Activated CD8-positive, alpha-beta memory T cell treated with anti-CD3 and anti-CD28 coated beads, Interleukin-2, amount 50 U/mL, for 24 hours (primary cell): Measurements from ENCODE around the gene TLR6.
"Not testable (repeated sequence)": the region's sequence is repeated elsewhere in the genome, so short reads cannot be mapped to it uniquely, and the experiment has no call there.

Experiments used
- DNase-seq: peaks from one replicate; pipeline ENCODE4 v3.0.0-alpha.2; 2020; ENCODE audit errors: extremely low read depth

TLR6 gene

DNA sequence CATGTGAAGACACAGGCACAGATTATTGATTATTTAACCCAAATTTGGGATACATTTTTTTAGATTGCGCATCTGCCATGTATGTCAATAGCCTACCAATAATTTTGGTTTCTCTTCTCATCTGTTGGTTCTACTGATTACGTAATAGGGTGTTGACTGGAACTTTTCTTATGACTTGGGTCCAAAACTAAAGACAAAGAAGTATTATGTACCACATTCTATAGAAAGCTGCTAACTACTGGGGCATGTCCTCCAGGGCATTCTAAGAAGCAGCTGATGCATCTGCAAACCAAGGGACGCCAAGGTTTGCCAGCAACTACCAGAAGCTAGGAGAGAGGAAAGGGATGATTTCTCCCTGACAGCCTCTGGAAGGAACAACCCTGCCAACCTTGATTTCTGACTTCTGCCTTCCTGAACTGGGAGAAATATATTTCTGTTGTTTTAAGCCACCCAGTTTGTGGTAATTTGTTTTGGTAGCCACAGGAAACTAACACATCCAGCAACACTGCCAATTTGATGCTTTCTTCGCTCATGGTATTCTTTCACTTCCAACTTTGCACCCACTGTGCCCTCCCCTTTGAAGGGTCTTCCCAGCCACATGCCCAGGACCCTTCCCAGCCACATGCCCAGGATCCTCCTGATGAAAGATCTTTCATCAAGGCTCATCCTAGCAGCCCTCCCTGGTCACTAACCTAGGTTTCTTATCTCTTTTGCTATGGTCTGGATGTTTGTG is 36.1 kb downstream of the TLR6 start:
- no peak for DNase-seq

DNA sequence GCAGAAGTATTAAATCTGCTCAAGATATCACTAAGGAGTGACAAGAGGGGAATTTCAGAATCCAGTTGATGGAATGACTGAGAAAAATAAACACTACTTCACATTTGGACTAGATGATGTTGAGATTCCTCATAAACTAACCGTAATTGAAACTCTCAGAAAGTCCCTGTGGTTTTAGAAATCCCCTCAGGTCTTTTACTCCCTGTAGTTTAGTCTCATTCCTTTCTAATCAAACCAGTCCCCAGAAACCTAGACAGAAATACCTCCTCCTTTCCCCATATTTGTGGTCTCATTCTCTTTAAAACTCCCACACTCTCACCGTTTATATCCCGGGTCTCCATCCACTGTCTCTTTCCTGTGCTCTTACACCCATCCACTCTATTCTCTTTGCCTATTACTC is 37.0 kb downstream of the TLR6 start:
- DNase-seq: no peak

GRCh38 chr4:38818441-38818976 is 38.1 kb downstream of the TLR6 start:
- DNase-seq: no peak

DNA sequence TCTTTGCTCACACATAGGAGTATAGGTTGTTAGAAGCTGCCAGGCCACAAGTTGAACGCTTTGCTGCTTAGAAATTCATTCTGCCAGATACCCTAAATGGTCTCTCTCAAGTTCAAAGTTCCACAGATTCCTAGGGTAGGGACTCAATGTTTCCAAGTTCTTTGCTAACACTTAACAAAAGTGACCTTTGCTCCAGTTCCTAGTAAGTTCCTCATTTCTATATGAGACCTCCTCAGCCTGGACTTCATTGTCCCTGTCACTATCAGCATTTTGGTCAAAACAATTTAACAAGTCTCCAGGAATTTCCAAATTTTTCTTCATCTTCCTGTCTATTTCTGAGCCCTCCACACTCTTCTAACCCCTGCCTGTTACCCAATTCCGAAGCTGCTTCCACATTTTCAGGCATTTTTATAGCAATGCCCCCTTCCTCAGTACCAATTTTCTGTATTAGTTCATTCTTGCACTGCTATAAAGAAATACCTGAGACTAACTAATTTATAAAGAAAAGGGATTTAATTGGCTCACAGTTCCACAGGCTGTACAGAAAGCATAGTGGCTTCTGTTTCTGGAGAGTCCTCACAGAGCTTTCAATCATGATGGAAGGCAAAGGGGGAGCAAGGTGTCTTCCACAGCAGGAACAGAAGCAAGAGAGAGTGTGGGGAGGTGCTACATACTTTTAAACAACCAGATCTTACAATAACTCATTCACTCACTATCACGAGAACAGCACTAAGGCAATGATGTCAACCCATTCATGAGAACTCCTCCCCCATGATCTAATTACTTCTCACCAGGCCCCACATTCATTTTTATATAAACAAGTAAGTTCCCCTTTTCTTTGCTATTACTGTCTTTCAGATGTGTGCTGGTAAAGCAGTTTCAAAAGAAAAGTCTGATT is 40.5 kb downstream of the TLR6 start:
- DNase-seq: no peak

- no peak for DNase-seq
Observed at GRCh38 chr4:38814386-38814785, 42.2 kb downstream of the TLR6 start.

- DNase-seq: no peak
Observed at GRCh38 chr4:38811297-38811696, 45.3 kb downstream of the TLR6 start.

DNA sequence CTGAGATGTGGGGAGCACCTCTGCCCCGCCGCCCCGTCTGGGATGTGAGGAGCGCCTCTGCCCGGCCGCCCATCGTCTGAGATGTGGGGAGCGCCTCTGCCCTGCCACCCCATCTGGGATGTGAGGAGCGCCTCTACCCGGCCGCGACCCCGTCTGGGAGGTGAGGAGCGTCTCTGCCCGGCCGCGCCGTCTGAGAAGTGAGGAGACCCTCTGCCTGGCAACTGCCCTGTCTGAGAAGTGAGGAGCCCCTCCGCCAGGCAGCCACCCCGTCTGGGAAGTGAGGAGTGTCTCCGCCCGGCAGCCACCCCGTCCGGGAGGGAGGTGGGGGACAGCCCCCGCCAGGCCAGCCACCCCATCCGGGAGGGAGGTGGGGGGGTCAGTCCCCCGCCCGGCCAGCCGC is 49.2 kb downstream of the TLR6 start:
- not testable (repeated sequence) for DNase-seq

DNA sequence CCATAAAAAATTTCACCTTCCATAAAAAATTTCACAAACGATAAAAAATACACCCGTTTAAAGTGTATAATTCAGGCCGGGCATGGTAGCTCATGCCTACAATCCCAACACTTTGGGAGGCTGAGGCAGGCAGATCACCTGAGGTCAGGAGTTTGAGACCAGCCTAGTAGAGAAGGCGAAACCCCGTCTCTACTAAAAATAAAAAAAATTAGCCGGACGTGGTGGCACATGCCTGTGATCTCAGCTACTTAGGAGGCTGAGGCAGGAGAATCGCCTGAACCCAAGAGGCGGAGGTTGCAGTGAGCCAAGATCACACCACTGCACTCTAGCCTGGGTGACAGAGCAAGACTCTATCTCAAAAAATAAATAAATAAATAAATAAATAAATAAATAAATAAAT is 50.4 kb downstream of the TLR6 start:
- not testable (repeated sequence) for DNase-seq

DNA sequence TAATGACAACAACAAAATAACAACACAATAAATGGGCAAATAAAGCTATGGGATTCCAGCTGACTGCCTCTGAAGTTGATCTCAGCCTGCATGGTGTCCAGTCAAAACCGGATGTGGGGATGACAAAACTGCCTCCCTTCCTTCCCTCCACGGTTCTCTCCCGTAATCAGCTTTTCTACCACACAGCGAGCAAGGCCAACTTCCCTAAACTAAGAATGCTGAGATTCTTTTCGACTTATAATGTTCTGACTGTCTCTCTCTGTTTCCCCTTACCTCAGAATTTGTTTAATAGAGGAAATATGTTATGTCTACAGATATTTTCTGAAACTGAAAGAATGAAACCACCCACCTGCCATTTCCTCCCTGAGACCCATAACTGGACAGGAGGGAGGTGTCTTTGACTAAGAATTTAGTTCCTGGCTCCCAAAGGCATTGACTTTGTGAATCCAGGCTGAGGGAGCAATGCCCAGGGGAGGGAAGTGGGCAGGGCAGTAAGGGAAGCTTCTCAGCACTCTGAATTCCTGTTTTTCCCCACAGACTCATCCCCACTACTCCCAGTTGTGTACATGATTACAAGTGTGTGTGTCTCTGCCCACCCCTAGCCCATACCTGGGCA is 51.0 kb downstream of the TLR6 start:
- no peak for DNase-seq

GRCh38 chr4:38804654-38805295 is 51.8 kb downstream of the TLR6 start, which contains the start of gene TLR1:
TLR1 (minus strand) TSS chr4:38804791; CDS start chr4:38798831, 5,960 bp downstream.
- DNase-seq: no peak

DNA sequence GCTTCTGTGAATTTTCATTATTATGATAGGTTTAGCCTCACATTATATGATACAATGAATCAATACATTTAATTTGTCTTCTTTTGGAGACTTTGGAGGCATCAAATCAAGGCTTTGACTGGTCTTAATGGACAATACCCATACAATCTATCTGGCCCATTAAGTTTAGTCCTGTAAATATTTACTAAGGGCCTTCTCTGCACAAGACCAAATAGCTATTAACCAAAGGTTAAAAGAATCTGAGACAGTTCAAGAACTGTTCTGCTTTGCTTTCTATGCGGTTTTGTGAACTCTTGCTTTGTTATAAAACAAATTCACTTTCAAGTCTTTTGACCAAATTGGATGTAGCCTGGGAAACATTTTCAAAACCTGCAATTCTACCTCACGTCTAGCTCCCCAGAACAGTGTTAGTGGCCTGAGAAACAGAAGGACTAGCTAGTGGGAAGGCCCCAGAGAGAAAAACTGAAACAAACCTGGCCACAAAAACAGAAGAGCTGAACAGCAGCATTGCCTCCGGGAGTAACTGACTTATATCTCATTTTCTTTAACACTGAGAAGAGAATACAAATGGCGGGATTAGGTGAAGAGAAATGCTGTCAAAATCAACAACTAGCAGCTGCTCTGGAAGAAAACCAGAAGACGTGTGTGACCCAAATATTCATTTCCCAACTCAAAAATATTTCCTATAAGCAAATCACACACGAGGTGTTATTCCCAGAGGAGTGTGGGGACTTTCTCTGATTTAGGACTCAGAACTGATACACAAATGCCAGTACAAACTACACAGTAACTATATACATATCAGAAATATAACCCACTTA is 52.6 kb downstream of the TLR6 start:
- no peak for DNase-seq

DNA sequence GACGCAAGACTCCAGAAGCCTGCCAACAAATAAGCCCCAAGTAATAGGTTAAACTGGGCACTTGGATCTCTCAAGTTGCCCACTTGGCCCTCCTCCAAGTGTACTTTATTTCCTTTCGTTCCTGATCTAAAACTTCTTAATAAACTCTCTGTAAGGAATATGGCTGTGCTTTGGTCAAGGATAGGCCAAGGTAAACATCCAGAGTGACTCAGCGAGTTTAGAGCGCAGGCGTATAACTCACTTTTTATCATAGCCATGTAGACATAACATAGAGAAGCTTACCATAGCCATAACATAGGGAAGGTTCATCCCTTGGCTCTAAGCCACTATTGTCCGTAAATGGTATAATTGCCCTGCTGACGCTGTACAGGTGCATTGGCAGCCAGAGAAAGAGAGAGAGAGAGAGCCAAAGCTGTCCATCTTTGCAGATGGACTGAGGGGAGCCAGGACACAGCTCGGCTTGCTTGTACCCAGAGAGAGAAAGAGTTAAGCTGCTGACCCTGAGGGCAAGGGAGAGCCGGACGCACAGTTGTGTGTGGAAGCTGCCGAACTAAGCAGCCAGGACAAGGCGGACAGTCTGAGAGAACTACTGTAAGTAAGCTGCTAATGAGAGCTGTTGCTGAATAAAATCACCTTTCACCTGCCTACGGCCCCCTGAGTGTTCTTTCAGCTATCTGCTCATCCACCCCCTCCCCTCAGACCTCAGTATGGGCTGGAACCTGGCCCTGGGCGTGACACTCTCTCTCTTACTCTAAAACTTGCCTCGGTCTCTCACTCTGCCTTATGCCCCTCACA is 53.9 kb downstream of the TLR6 start:
- no peak for DNase-seq

DNA sequence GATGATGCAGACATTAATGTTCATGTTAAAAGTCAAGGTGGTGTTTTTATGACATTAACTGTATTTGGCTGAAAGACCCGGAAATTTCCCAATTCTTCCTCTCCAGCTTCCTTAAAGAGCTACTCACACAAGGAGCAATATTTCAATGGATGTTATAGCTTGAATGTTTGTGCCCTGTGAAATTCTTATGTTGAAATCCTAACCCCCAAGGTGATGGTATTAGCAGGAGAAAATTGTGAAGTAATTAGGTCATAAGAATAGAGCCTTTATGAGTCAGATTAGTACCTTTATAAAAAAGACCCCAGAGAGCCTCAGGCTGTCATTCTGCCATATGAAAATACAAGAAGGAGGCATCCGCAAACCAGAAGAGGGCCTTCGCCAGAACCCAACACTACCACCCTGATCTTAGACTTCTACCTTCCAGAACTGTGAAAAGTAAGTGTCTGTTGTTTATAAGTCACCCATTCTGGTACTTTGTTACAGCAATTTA is 55.6 kb downstream of the TLR6 start:
- DNase-seq: no peak

GRCh38 chr4:38800366-38800765 is 56.3 kb downstream of the TLR6 start:
- DNase-seq: no peak

DNA sequence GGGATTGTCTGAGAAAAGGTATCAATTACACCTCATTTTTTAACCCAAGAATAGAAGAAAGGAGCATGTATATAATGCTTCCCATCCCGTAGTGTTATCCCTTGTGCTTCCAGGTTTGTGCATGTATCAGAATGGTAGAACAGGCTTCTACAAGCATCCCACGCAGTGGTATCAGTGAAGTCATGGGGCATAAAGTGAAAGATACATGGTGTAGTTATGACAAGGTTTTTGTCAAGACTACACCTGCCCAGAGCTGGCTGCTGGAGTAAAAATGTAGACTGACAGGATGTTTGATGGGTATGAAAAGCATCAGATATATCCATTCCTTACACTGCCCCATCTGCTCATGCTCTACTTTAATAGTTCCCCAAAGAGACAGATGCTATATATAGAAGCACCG is 61.5 kb downstream of the TLR6 start:
- DNase-seq: no peak

- DNase-seq: no peak
Observed at GRCh38 chr4:38794051-38794450, 62.6 kb downstream of the TLR6 start.

- DNase-seq: no peak
Observed at GRCh38 chr4:38791010-38791409, 65.6 kb downstream of the TLR6 start.

DNA sequence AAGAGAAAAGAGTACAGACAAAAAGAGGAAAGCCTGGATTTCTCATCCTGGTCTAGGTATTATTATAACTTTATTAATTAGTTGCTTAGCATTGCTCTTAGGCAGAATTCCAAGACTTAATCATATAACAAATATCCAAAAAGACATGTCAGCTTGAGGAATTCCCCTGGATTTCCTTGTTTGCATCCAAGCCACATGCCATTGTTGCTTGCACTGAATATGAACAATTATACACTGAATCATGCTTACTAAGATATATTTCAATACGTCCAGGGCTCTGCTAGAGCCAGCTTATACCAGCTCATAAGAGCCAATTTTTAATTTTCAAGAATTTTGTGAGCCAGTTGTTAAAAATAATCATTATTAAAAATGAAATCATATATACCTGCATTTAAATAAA is 68.3 kb downstream of the TLR6 start:
- DNase-seq: no peak

- DNase-seq: no peak
Observed at GRCh38 chr4:38787693-38788092, 68.9 kb downstream of the TLR6 start.

GRCh38 chr4:38785901-38786402 is 70.7 kb downstream of the TLR6 start:
- no peak for DNase-seq
